ENCODE measurements around the gene HSD3B7.

- TF ChIP-seq CTCF (IDR thresholded peaks at IDR 0.05) (no peak), POLR2A (IDR thresholded peaks at IDR 0.05) (no peak), EP300 (IDR thresholded peaks at IDR 0.05) (no peak), POLR2AphosphoS5 (IDR thresholded peaks at IDR 0.05) (no peak)
These were observed 18.9 kb upstream of the HSD3B7 start for GRCh38 chr16:30966033-30966619.

Data from suprapubic skin (tissue), 4 donors.